Osteoblast (primary cell): ENCODE results near the gene GNL2. TPM values are rescaled to one million over a fixed set of nuclear protein-coding genes. Genes with fewer than 3 reads are reported as not detected.

Source experiments
- DNase-seq: peaks from one replicate; pipeline ENCODE4 v3.0.0; 2011; ENCODE audit warnings: low spot score, mixed read lengths; ENCODE audit not compliant: insufficient read length; ENCODE audit errors: missing footprints
- H2AFZ ChIP-seq: 2 replicates; pipeline ENCODE4 v1.6.0; 2011; ENCODE audit warnings: mild to moderate bottlenecking, low read length
- H3K27ac ChIP-seq: 2 replicates; pipeline ENCODE4 v1.5.1; 2011; ENCODE audit warnings: mild to moderate bottlenecking, low read depth, low read length, moderate library complexity
- H3K27me3 ChIP-seq: 2 replicates; pipeline ENCODE4 v1.6.0; 2012; ENCODE audit warnings: mild to moderate bottlenecking, control low read depth, inconsistent platforms, low read length, moderate library complexity; ENCODE audit not compliant: insufficient read depth
- H3K36me3 ChIP-seq: 2 replicates; pipeline ENCODE4 v1.5.1; 2011; ENCODE audit warnings: mild to moderate bottlenecking, low read length, control low read depth, moderate library complexity; ENCODE audit not compliant: insufficient read depth
- H3K4me1 ChIP-seq: 2 replicates; pipeline ENCODE4 v1.5.1; 2011; ENCODE audit warnings: mild to moderate bottlenecking, low read length, control low read depth, moderate library complexity; ENCODE audit not compliant: insufficient read depth
- H3K4me2 ChIP-seq: 2 replicates; pipeline ENCODE4 v1.6.0; 2011; ENCODE audit warnings: mild to moderate bottlenecking, low read length; ENCODE audit not compliant: insufficient read depth
- H3K4me3 ChIP-seq: fragments of 200-600 bp; sonication (generic); 3 replicates; pipeline ENCODE4 v1.5.1; 2012; ENCODE audit warnings: mild to moderate bottlenecking, low read length, inconsistent platforms; ENCODE audit not compliant: insufficient read depth
- H3K79me2 ChIP-seq: 2 replicates; pipeline ENCODE4 v1.6.0; 2012; ENCODE audit warnings: mild to moderate bottlenecking, low read length, control low read depth, inconsistent platforms; ENCODE audit not compliant: insufficient read depth
- H3K9me3 ChIP-seq: 2 replicates; pipeline ENCODE4 v1.5.1; 2011; ENCODE audit warnings: low read depth, low read length, control low read depth
- H4K20me1 ChIP-seq: 2 replicates; pipeline ENCODE4 v1.6.0; 2012; ENCODE audit warnings: mild to moderate bottlenecking, low read length, control low read depth; ENCODE audit not compliant: insufficient read depth
- CTCF ChIP-seq: IDR thresholded peaks from 2 replicates; pipeline ENCODE4 v1.5.1; 2011; ENCODE audit warnings: mild to moderate bottlenecking, low read depth, low read length, moderate library complexity; ENCODE audit errors: extremely low read depth
- total RNA-seq: library from RNA; depleted of rRNA; stranded (reverse); fragments of >200 nt; gene quantifications from 2 replicates; pipeline ENCODE4 v1.2.3, GENCODE V29; 2012

GNL2 gene
- total RNA-seq, 1 donor = 46.7 TPM

- no peaks in the 10 kb centered on the region for H3K9me3 ChIP-seq
- no peaks in the 10 kb centered on the region for H4K20me1 ChIP-seq
- H3K27ac ChIP-seq = no peak within 1 kb of the TSS
- no peaks in the 10 kb centered on the region for H3K36me3 ChIP-seq
- no peak within 1 kb of the TSS for H2AFZ ChIP-seq
- H3K79me2 ChIP-seq = no peaks in the 10 kb centered on the region
- no peak for DNase-seq
- H3K4me1 ChIP-seq = no peaks in the 10 kb centered on the region
- H3K4me3 ChIP-seq = no peak within 1 kb of the TSS
- no peak for TF ChIP-seq CTCF
- H3K27me3 ChIP-seq = peaks cover 64% of the 10 kb centered on the region
- no peak within 1 kb of the TSS for H3K4me2 ChIP-seq
Measured at GRCh38 chr1:37634244-37634991, 38.7 kb upstream of the GNL2 start, which contains the start of gene RSPO1. Gene RSPO1, minus strand, starts transcription at chr1:37634892. Its CDS starts 5,231 bp downstream, at chr1:37629661.

- Histone ChIP-seq H3K27me3 (peaks cover 68% of the 10 kb centered on the region), H4K20me1 (no peaks in the 10 kb centered on the region), H3K36me3 (no peaks in the 10 kb centered on the region), H3K9me3 (no peaks in the 10 kb centered on the region), H3K4me3 (no peak overlapping the region), H3K79me2 (no peaks in the 10 kb centered on the region), H3K4me1 (no peaks in the 10 kb centered on the region), H3K27ac (no peak overlapping the region), H2AFZ (no peak overlapping the region), H3K4me2 (no peak overlapping the region)
- TF ChIP-seq CTCF = no peak
- DNase-seq = no peak
Measured at GRCh38 chr1:37633938-37634243, 38.2 kb upstream of the GNL2 start.

- H3K4me3 ChIP-seq = no peak overlapping the region
- H3K27me3 ChIP-seq = peaks cover 68% of the 10 kb centered on the region
- H3K36me3 ChIP-seq = no peaks in the 10 kb centered on the region
- no peaks in the 10 kb centered on the region for H4K20me1 ChIP-seq
- H3K4me2 ChIP-seq = no peak overlapping the region
- no peak for TF ChIP-seq CTCF
- H3K79me2 ChIP-seq = no peaks in the 10 kb centered on the region
- H2AFZ ChIP-seq = no peak overlapping the region
- no peaks in the 10 kb centered on the region for H3K4me1 ChIP-seq
- no peak overlapping the region for H3K27ac ChIP-seq
- no peak for DNase-seq
- no peaks in the 10 kb centered on the region for H3K9me3 ChIP-seq
Measured at GRCh38 chr1:37633040-37633937, 37.6 kb upstream of the GNL2 start.

- no peaks in the 10 kb centered on the region for H3K79me2 ChIP-seq
- no peak overlapping the region for H3K4me2 ChIP-seq
- H2AFZ ChIP-seq = no peak overlapping the region
- no peak for DNase-seq
- peaks cover 63% of the 10 kb centered on the region for H3K27me3 ChIP-seq
- H3K36me3 ChIP-seq = no peaks in the 10 kb centered on the region
- no peaks in the 10 kb centered on the region for H4K20me1 ChIP-seq
- no peak overlapping the region for H3K4me3 ChIP-seq
- no peak overlapping the region for H3K27ac ChIP-seq
- no peaks in the 10 kb centered on the region for H3K9me3 ChIP-seq
- H3K4me1 ChIP-seq = no peaks in the 10 kb centered on the region
- TF ChIP-seq CTCF = no peak
Measured at GRCh38 chr1:37631036-37631435, 35.3 kb upstream of the GNL2 start.
